ENCODE measurements around the gene RALGPS1. TPM values are rescaled to one million over a fixed set of nuclear protein-coding genes. Genes with fewer than 3 reads are reported as not detected.

RALGPS1 gene
- total and polyA plus RNA-seq, 2 of the 8 experiments (the other 6 are each of a cell fraction or from before 2014, with no cell fraction given), result 20.0 to 23.5 TPM

DNA sequence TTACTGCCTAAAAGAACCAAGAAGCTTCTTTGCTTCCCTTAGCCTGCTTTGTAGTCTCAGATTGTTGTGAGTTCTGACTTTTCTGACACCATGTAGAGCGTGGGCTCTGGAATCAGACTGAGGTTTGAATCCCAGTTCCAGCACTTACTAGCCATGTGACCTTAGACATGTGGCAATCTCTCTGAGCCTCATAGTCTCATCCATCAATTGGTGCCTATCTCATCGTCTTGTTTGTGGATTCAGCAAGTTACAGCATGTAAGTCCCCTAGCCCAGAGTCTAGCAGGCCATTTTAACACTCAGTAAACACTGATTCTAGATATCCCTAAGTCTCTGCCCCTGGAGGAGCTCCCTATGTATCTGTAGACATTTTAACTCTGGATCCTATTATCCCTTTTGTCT, 113.1 kb downstream of the RALGPS1 start:
- no peaks in the 10 kb centered on the region for H3K36me3 ChIP-seq (ENCODE audit: control insufficient read depth in 2 of 4, insufficient read depth in 4 of 4, low read length in 3 of 4)
- H2BK5ac ChIP-seq (ENCODE audit: low read depth, low read length), result no peak overlapping the region
- no peak overlapping the region for H3K56ac ChIP-seq (replicated peaks; ENCODE audit: insufficient read length, low read depth, low read length)
- H2BK12ac ChIP-seq (ENCODE audit: low read depth, low read length), result no peak overlapping the region
- FAIRE-seq, result no peak
- H3K79me2 ChIP-seq (ENCODE audit: control insufficient read depth in 1 of 2, insufficient read depth in 2 of 2, low read length in 2 of 2), result no peaks in the 10 kb centered on the region
- H3K27me3 ChIP-seq (replicated peaks in 1 of 4; ENCODE audit: control insufficient read depth in 3 of 4, extremely low read depth in 1 of 4, insufficient read depth in 3 of 4, low read length in 3 of 4), result no peaks in the 10 kb centered on the region
- peaks cover 0 to 4% (median 2%) of the 10 kb centered on the region in 4 experiments; a peak in 2 of 7 replicates for H3K4me1 ChIP-seq (replicated peaks in 1 of 4; ENCODE audit: control insufficient read depth in 3 of 4, insufficient read depth in 4 of 4, low read length in 3 of 4)
- H2AFZ ChIP-seq (ENCODE audit: low read length), result no peak overlapping the region
- H2AK5ac ChIP-seq (ENCODE audit: low read depth, low read length), result no peak overlapping the region
- H3K14ac ChIP-seq (ENCODE audit: insufficient read length), result no peak overlapping the region
- no peak overlapping the region for H3K4ac ChIP-seq (replicated peaks; ENCODE audit: insufficient read length, low read depth, low read length)
- H3K79me1 ChIP-seq (ENCODE audit: low read depth, low read length), result no peaks in the 10 kb centered on the region
- H2BK20ac ChIP-seq (ENCODE audit: low read length), result no peak overlapping the region
- POLR2A ChIA-PET (ENCODE audit: partially characterized antibody), result no interaction called here
- H3K27ac ChIP-seq (ENCODE audit: low read depth, low read length), result no peak overlapping the region
- no peak overlapping the region for H3K9ac ChIP-seq (replicated peaks in 1 of 4; ENCODE audit: extremely low read depth in 1 of 4, low read depth in 3 of 4, low read length in 3 of 4)
- H3K23me2 ChIP-seq (ENCODE audit: low read depth, low read length), result no peaks in the 10 kb centered on the region
- H3K23ac ChIP-seq (ENCODE audit: insufficient read length), result no peak overlapping the region
- H4K91ac ChIP-seq (replicated peaks; ENCODE audit: insufficient read length, low read length), result no peak overlapping the region
- no peak for DNase-seq (ENCODE audit: low read depth in 1 of 2, low spot score in 2 of 2)
- WGBS, 2 experiments (ENCODE audit: extremely low coverage in 1 of 2, insufficient coverage in 1 of 2, insufficient read length in 1 of 2, insufficient replicate concordance in 2 of 2, low coverage in 1 of 2, low lambda C conversion rate in 2 of 2, missing lambda C conversion rate in 1 of 2), result 82% methylated on average over 2 of the region's 2 CpGs; no CpG with 5 or more reads in 1 of the 2 experiments
- no peak overlapping the region for H3K4me2 ChIP-seq (ENCODE audit: insufficient read depth in 1 of 2, low read depth in 2 of 2, low read length in 2 of 2)
- H4K20me1 ChIP-seq (replicated peaks in 1 of 2; ENCODE audit: control insufficient read depth in 1 of 2, insufficient read depth in 2 of 2, low read length in 2 of 2), result peaks cover 0 to 2% of the 10 kb centered on the region in 2 experiments
- no peak overlapping the region for H2BK120ac ChIP-seq (replicated peaks; ENCODE audit: low read depth, low read length)
- H3K18ac ChIP-seq (ENCODE audit: extremely low read depth, low read length), result no peak overlapping the region
- H4K5ac ChIP-seq (ENCODE audit: insufficient read length, low read depth, low read length), result no peak overlapping the region
- H4K8ac ChIP-seq (ENCODE audit: extremely low read depth, insufficient read depth, low read length), result no peak overlapping the region
- CTCF ChIA-PET (ENCODE audit: partially characterized antibody), result interaction anchor here (0.7 to 1.0 kb wide), 2 partner anchors 9 to 10 kb away, joined by 3 to 4 read pairs; no protein-coding TSS in a partner anchor
- H3K9me3 ChIP-seq (ENCODE audit: insufficient read depth in 2 of 2, low read depth in 1 of 2, low read length in 1 of 2), result no peaks in the 10 kb centered on the region
- H3K4me3 ChIP-seq (ENCODE audit: extremely low read depth in 1 of 4, insufficient read depth in 2 of 4, low read depth in 3 of 4, low read length in 4 of 4), result no peak overlapping the region
- H2BK15ac ChIP-seq (ENCODE audit: low read length), result no peak overlapping the region
- no peak for TF ChIP-seq GABPA (IDR thresholded peaks at IDR 0.05; ENCODE audit: borderline replicate concordance, insufficient read depth, low read length)
- TF ChIP-seq CTCF (IDR thresholded peaks at IDR 0.05; ENCODE audit: control extremely low read depth in 1 of 3, insufficient read depth in 1 of 3, low read depth in 1 of 3, low read length in 3 of 3), result no peak
- TF ChIP-seq CBX8 (IDR thresholded peaks at IDR 0.05; ENCODE audit: borderline replicate concordance, low read depth, low read length), result no peak
- TF ChIP-seq ATF3 (IDR thresholded peaks at IDR 0.05; ENCODE audit: insufficient read depth, low read depth, low read length), result no peak
- TF ChIP-seq, protein P1, sequence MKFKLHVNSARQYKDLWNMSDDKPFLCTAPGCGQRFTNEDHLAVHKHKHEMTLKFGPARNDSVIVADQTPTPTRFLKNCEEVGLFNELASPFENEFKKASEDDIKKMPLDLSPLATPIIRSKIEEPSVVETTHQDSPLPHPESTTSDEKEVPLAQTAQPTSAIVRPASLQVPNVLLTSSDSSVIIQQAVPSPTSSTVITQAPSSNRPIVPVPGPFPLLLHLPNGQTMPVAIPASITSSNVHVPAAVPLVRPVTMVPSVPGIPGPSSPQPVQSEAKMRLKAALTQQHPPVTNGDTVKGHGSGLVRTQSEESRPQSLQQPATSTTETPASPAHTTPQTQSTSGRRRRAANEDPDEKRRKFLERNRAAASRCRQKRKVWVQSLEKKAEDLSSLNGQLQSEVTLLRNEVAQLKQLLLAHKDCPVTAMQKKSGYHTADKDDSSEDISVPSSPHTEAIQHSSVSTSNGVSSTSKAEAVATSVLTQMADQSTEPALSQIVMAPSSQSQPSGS (IDR thresholded peaks at IDR 0.05; ENCODE audit: low read length), result no peak
- no peak for TF ChIP-seq USF2 (IDR thresholded peaks at IDR 0.05; ENCODE audit: low read length)
- no peak for TF ChIP-seq BACH1 (IDR thresholded peaks at IDR 0.05; ENCODE audit: low read length)
- TF ChIP-seq CBX5 (IDR thresholded peaks at IDR 0.05; ENCODE audit: low read depth, low read length), result no peak

All from H1 (cell line).